ENCODE measurements around the gene CADPS. TPM values are rescaled to one million over a fixed set of nuclear protein-coding genes. Genes with fewer than 3 reads are reported as not detected.

CADPS gene
- total RNA-seq, 1 donor from 2014 or later, result 2.7 TPM

DNA sequence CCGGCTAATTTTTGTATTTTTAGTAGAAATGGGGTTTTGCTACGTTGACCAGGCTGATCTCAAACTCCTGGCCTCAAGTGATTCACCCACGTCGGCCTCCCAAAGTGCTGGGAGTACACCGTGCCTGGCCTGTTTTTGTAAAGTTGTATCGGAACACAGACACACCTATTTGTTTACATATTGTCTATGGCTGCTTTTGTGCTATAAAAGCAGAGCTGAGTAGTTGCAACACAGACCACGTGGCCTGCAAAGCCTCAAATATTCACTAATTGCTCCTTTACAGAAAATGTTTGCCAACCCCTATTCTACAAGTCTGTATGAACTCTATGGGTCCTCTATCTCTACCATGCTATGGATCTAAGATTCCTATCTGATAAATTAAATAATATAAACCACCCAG lies 175.5 kb downstream of the CADPS start:
- Histone ChIP-seq H3K27me3 (ENCODE audit: low read depth) (no peaks in the 10 kb centered on the region), H3K4me3 (no peak overlapping the region), H3K36me3 (no peaks in the 10 kb centered on the region), H3K27ac (no peak overlapping the region), H3K4me1 (no peaks in the 10 kb centered on the region), H3K9me3 (no peaks in the 10 kb centered on the region)
- TF ChIP-seq, protein P1, sequence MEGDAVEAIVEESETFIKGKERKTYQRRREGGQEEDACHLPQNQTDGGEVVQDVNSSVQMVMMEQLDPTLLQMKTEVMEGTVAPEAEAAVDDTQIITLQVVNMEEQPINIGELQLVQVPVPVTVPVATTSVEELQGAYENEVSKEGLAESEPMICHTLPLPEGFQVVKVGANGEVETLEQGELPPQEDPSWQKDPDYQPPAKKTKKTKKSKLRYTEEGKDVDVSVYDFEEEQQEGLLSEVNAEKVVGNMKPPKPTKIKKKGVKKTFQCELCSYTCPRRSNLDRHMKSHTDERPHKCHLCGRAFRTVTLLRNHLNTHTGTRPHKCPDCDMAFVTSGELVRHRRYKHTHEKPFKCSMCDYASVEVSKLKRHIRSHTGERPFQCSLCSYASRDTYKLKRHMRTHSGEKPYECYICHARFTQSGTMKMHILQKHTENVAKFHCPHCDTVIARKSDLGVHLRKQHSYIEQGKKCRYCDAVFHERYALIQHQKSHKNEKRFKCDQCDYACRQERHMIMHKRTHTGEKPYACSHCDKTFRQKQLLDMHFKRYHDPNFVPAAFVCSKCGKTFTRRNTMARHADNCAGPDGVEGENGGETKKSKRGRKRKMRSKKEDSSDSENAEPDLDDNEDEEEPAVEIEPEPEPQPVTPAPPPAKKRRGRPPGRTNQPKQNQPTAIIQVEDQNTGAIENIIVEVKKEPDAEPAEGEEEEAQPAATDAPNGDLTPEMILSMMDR (IDR thresholded peaks at IDR 0.05), result no peak
- ATAC-seq, result no peak
- intact Hi-C loops (cut with DNase I), result no loop called here
- DNase-seq, result no peak

DNA sequence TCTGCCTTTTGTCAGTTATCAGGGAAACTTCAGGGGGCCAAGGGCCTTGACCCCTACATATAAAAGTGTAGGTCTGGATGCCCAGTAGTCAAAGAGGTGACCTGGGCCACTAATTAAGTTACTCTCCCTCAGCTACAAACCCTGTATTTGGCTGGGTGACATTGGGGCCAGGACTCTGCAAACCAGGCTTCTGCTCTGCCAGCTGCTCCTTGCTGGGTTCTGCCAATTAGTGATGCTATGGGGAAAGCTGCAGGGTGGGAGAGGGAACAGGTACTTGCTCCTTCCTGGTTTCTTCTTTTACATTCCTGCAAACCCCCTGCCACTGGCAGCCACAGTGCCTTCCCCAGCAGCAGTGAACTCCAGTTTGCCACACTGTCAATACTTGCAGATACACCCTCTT lies 179.2 kb downstream of the CADPS start:
- TF ChIP-seq, protein P1 (IDR thresholded peaks at IDR 0.05), result no peak
- H3K27me3 ChIP-seq (ENCODE audit: low read depth), result no peaks in the 10 kb centered on the region
- no peaks in the 10 kb centered on the region for H3K9me3 ChIP-seq
- H3K4me3 ChIP-seq, result no peak overlapping the region
- H3K36me3 ChIP-seq, result no peaks in the 10 kb centered on the region
- no peak overlapping the region for H3K27ac ChIP-seq
- DNase-seq (no peak), ATAC-seq (no peak)
- intact Hi-C loops (cut with DNase I), result no loop called here
- H3K4me1 ChIP-seq, result no peaks in the 10 kb centered on the region

DNA sequence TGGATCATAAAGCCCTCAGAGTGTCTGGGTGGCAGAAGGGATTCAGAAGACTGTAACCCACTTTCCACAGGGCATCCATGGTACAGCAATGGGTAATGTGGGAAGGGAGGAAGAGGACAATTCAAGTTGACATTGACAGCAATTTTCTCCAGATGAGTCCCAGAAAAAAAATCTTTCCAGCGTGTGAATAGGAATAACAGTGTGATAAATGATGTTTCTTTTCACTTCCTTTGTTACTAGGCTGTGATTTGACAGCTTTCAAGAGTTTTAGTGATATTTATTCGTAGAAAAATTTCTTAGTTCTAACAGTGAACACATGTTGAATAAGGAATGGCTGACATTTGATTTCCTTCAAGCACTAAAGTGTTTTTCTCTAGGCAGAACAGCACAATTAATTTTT lies 186.4 kb downstream of the CADPS start:
- intact Hi-C loops (cut with DNase I), result no loop called here
- Histone ChIP-seq H3K36me3 (no peaks in the 10 kb centered on the region), H3K9me3 (no peaks in the 10 kb centered on the region), H3K27me3 (ENCODE audit: low read depth) (no peaks in the 10 kb centered on the region), H3K4me1 (no peaks in the 10 kb centered on the region), H3K4me3 (no peak overlapping the region), H3K27ac (no peak overlapping the region)
- ATAC-seq (no peak), DNase-seq (no peak)
- TF ChIP-seq, protein P1 (IDR thresholded peaks at IDR 0.05), result no peak

DNA sequence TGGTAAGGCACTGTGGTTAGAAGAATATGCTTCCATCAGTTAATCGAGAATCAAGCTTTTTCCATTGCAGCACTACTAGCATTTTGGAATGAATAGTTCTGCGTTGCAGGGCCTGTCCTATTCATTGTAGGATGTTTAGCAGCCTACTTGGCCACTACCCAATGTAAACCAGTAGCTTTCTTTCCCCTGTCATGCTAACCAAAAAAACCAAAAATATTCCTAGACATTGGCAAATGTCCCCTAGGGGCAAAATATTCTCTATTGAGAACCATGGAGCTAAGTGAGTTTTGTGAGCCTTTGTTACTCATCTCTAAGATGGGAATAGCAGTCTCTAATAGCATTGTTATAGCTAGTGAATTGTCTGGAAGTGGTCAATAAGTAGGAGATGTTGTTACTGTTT lies 187.2 kb downstream of the CADPS start:
- TF ChIP-seq, protein P1 (IDR thresholded peaks at IDR 0.05), result no peak
- no peak for DNase-seq
- Histone ChIP-seq H3K36me3 (no peaks in the 10 kb centered on the region), H3K27ac (no peak overlapping the region), H3K4me3 (no peak overlapping the region), H3K9me3 (no peaks in the 10 kb centered on the region), H3K4me1 (no peaks in the 10 kb centered on the region), H3K27me3 (ENCODE audit: low read depth) (no peaks in the 10 kb centered on the region)
- ATAC-seq, result no peak
- intact Hi-C loops (cut with DNase I), result no loop called here

DNA sequence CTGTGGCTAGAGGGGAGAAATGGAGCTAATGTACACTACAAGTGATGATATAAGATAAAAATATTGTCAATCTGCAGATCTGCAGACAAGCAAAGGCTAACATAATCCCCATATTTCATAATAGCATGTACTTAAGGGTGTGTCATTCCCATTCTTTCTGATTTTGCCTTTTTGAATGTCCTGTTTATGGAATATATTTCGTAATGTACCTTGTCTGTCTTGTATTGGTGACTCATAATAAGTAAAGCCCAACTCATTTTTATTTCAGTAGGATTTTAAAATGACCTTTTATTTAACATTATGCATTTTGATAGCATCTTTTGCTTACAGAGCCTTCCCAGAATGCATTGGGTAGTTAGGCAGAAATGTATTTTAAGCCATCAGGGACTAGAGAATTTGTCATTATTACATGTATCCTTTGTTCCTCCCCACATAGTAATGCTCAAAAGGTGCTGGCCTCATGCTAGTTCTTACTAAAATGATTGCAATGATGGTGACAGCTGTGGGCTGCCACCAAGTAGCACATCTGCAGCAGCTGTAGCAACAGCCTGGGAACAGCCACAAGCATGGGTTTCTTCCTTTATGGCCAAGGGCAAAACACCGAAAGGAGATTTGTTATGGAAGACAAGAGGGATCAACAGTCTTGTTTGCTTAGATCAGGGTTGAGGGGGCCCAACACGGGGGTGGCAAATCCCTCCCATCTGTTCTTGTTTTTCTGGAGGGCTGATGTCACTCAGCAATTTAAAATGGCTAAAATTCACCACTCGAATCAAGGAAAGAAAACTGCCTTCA lies 188.5 kb downstream of the CADPS start:
- Histone ChIP-seq H3K36me3 (no peaks in the 10 kb centered on the region), H3K4me3 (no peak overlapping the region), H3K4me1 (no peaks in the 10 kb centered on the region), H3K27ac (no peak overlapping the region), H3K27me3 (ENCODE audit: low read depth) (no peaks in the 10 kb centered on the region), H3K9me3 (no peaks in the 10 kb centered on the region)
- intact Hi-C loops (cut with DNase I), result no loop called here
- DNase-seq (no peak), ATAC-seq (no peak)
- TF ChIP-seq, protein P1 (IDR thresholded peaks at IDR 0.05), result no peak
